ENCODE data around the gene MAMDC4. TPM values are rescaled to one million over a fixed set of nuclear protein-coding genes. Genes with fewer than 3 reads are reported as not detected.
A peak's percentile ranks its signal among the peaks of the same experiment; 100 is the strongest.

The MAMDC4 gene
- total RNA-seq, 2 experiments from 2014 or later = 11.7 to 14.2 TPM

- Histone ChIP-seq H3K79me2 (ENCODE audit: insufficient read depth, low read depth, low read length) (peaks cover 47% of the 10 kb centered on the region), H3K27ac (ENCODE audit: low read depth, low read length, poor library complexity, severe bottlenecking) (peak overlapping the region; percentile 3), H3K4me1 (ENCODE audit: insufficient read depth, low read length, poor library complexity, severe bottlenecking) (peaks cover 16% of the 10 kb centered on the region), H3K4me3 (ENCODE audit: low read depth, low read length, poor library complexity, severe bottlenecking) (no peak overlapping the region), H3K4me2 (ENCODE audit: low read length) (no peak overlapping the region), H4K20me1 (ENCODE audit: insufficient read depth, low read length) (0 out of 2 replicates have a peak, but pooled peaks cover 4% of the 10 kb centered on the region), H3K36me3 (ENCODE audit: insufficient read depth, low read length) (peaks cover 79% of the 10 kb centered on the region), H3K9me3 (ENCODE audit: low read length) (no peaks in the 10 kb centered on the region), H3K9me2 (ENCODE audit: insufficient read depth, low read length) (no peaks in the 10 kb centered on the region), H2AFZ (ENCODE audit: low read length) (no peak overlapping the region)
- ChIA-PET CTCF (ENCODE audit: unreplicated experiment) (interaction anchor here (0.6 kb wide), 1 partner anchor 24 kb away, joined by 3 read pairs; no protein-coding TSS in a partner anchor), POLR2A (no interaction called here)
- DNase-seq (ENCODE audit: low spot score) = no peak
- TF ChIP-seq EZH2phosphoT487 (IDR thresholded peaks at IDR 0.05; ENCODE audit: borderline replicate concordance, low read depth, low read length) (no peak), CTCF (conservative IDR thresholded peaks at IDR 0.05; ENCODE audit: low read length) (no peak)
- no TSS peak for BruUV-seq (replicated peaks)
- intact Hi-C loops (cut with micrococcal nuclease; ENCODE audit: unreplicated experiment) = no loop called here
Observed at GRCh38 chr9:136814725-136815421, 37.3 kb upstream of the MAMDC4 start.

GRCh38 chr9:136815422-136815782 is 36.7 kb upstream of the MAMDC4 start:
- Histone ChIP-seq H3K4me1 (ENCODE audit: insufficient read depth, low read length, poor library complexity, severe bottlenecking) (peaks cover 10% of the 10 kb centered on the region), H3K36me3 (ENCODE audit: insufficient read depth, low read length) (peaks cover 74% of the 10 kb centered on the region), H3K4me2 (ENCODE audit: low read length) (no peak overlapping the region), H3K4me3 (ENCODE audit: low read depth, low read length, poor library complexity, severe bottlenecking) (no peak overlapping the region), H3K79me2 (ENCODE audit: insufficient read depth, low read depth, low read length) (peaks cover 42% of the 10 kb centered on the region), H3K9me3 (ENCODE audit: low read length) (no peaks in the 10 kb centered on the region), H3K27ac (ENCODE audit: low read depth, low read length, poor library complexity, severe bottlenecking) (peak overlapping the region; percentile 3), H2AFZ (ENCODE audit: low read length) (no peak overlapping the region), H4K20me1 (ENCODE audit: insufficient read depth, low read length) (no peaks in the 10 kb centered on the region), H3K9me2 (ENCODE audit: insufficient read depth, low read length) (no peaks in the 10 kb centered on the region)
- ChIA-PET CTCF (ENCODE audit: unreplicated experiment) (no interaction called here), POLR2A (no interaction called here)
- intact Hi-C loops (cut with micrococcal nuclease; ENCODE audit: unreplicated experiment) = no loop called here
- no TSS peak for BruUV-seq (replicated peaks)
- DNase-seq (ENCODE audit: low spot score) = no peak
- TF ChIP-seq CTCF (conservative IDR thresholded peaks at IDR 0.05; ENCODE audit: low read length) (no peak), EZH2phosphoT487 (IDR thresholded peaks at IDR 0.05; ENCODE audit: borderline replicate concordance, low read depth, low read length) (no peak)
